GM12865 (cell line): ENCODE results near the gene ARHGEF26.

Experiments used
- DNase-seq: peaks from one replicate; pipeline ENCODE4 v3.0.0; 2010; ENCODE audit warnings: low read depth
- H3K4me3 ChIP-seq: 2 replicates; pipeline ENCODE4 v1.5.1; 2011; ENCODE audit warnings: mild to moderate bottlenecking, low read depth, low read length, control low read depth
- CTCF ChIP-seq: IDR thresholded peaks from 2 replicates; pipeline ENCODE4 v1.5.1; 2011; ENCODE audit warnings: low read length, control low read depth, low read depth, inconsistent platforms; ENCODE audit not compliant: insufficient read depth; ENCODE audit errors: missing control alignments

ARHGEF26 gene

GRCh38 chr3:154119951-154120350 lies 1.2 kb upstream of the ARHGEF26 start:
- no peak for DNase-seq
- H3K4me3 ChIP-seq = no peak overlapping the region
- no peak for TF ChIP-seq CTCF

- peak overlapping the region; percentile 57 for H3K4me3 ChIP-seq
- no peak for TF ChIP-seq CTCF
- DNase-seq = peak; percentile 17
Observed at GRCh38 chr3:154121701-154122551, 736 bp downstream of the ARHGEF26 start.

- no peak overlapping the region for H3K4me3 ChIP-seq
- no peak for DNase-seq
- TF ChIP-seq CTCF = no peak
Observed at GRCh38 chr3:154122552-154122911, 1.3 kb downstream of the ARHGEF26 start.

GRCh38 chr3:154122912-154123559 lies 1.8 kb downstream of the ARHGEF26 start:
- no peak overlapping the region for H3K4me3 ChIP-seq
- no peak for DNase-seq
- no peak for TF ChIP-seq CTCF

- no peak overlapping the region for H3K4me3 ChIP-seq
- no peak for TF ChIP-seq CTCF
- DNase-seq = no peak
Observed at GRCh38 chr3:154123906-154124305, 2.7 kb downstream of the ARHGEF26 start.

GRCh38 chr3:154125378-154126030 lies 4.3 kb downstream of the ARHGEF26 start:
- DNase-seq = no peak
- no peak overlapping the region for H3K4me3 ChIP-seq
- TF ChIP-seq CTCF = no peak

- no peak for TF ChIP-seq CTCF
- H3K4me3 ChIP-seq = no peak overlapping the region
- no peak for DNase-seq
Observed at GRCh38 chr3:154126651-154127050, 5.5 kb downstream of the ARHGEF26 start.
